A673 (cell line): ENCODE results near the gene IFNG. TPM values are rescaled to one million over a fixed set of nuclear protein-coding genes. Genes with fewer than 3 reads are reported as not detected.
"Not testable (repeated sequence)": the region's sequence is repeated elsewhere in the genome, so short reads cannot be mapped to it uniquely, and the experiment has no call there.

Experiments
- BruUV-seq: library from RNA; stranded (reverse); fragments of 400-500 nt; replicated peaks from 2 replicates; lab custom pipeline; 2021; lab: Mats Ljungman, UMichigan
- CTCF ChIA-PET: fragments of 300-600 bp; sonication (Branson Sonifier 250); formaldehyde crosslinking; loops from one replicate; lab custom pipeline; 2022; ENCODE audit warnings: antibody characterized with exemption; lab: Charles Lee
- POLR2A ChIA-PET: fragments of 300-600 bp; sonication (Branson Sonifier 250); formaldehyde crosslinking; loops from one replicate; lab custom pipeline; 2022; ENCODE audit warnings: antibody characterized with exemption; ENCODE audit not compliant: low non-redundant PET; lab: Charles Lee
- DNase-seq: peaks from one replicate; pipeline ENCODE4 v3.0.0-alpha.2; 2015; ENCODE audit warnings: low spot score
- H3K27ac ChIP-seq: fragments of 200-600 bp; sonication (generic); 2 replicates; pipeline ENCODE4 v1.5.1; 2016; ENCODE audit warnings: mixed run types, low read depth, mild to moderate bottlenecking, mixed read lengths, antibody characterized with exemption, low read length; ENCODE audit not compliant: poor library complexity, severe bottlenecking
- H3K27me3 ChIP-seq: fragments of 200-600 bp; sonication (generic); replicated peaks from 2 replicates; pipeline ENCODE4 v1.6.1; 2017; ENCODE audit warnings: mixed run types, low read depth, mild to moderate bottlenecking, mixed read lengths, antibody characterized with exemption, low read length; ENCODE audit not compliant: insufficient read depth, poor library complexity
- H3K36me3 ChIP-seq: fragments of 200-600 bp; sonication (generic); 2 replicates; pipeline ENCODE4 v1.6.1; 2016; ENCODE audit warnings: mixed run types, mild to moderate bottlenecking, mixed read lengths, antibody characterized with exemption, low read length; ENCODE audit not compliant: insufficient read depth, poor library complexity, severe bottlenecking
- H3K4me1 ChIP-seq: fragments of 200-600 bp; sonication (generic); 2 replicates; pipeline ENCODE4 v1.6.1; 2017; ENCODE audit warnings: mixed run types, mild to moderate bottlenecking, mixed read lengths, antibody characterized with exemption, low read length; ENCODE audit not compliant: insufficient read depth, poor library complexity, severe bottlenecking
- H3K4me3 ChIP-seq: fragments of 200-600 bp; sonication (generic); 2 replicates; pipeline ENCODE4 v1.5.1; 2016; ENCODE audit warnings: low read depth, mixed run types, mild to moderate bottlenecking, mixed read lengths, low read length; ENCODE audit not compliant: poor library complexity, severe bottlenecking
- H3K9me3 ChIP-seq: fragments of 200-600 bp; sonication (generic); 2 replicates; pipeline ENCODE4 v1.6.1; 2016; ENCODE audit warnings: mixed run types, low read depth, mild to moderate bottlenecking, mixed read lengths, antibody characterized with exemption, low read length; ENCODE audit not compliant: poor library complexity, severe bottlenecking
- CTCF ChIP-seq: fragments of 300-800, 200-600 bp; sonication (generic); conservative IDR thresholded peaks from 2 replicates; pipeline ENCODE4 v1.5.1; 2017; ENCODE audit warnings: low read depth, mild to moderate bottlenecking, antibody characterized with exemption, low read length, moderate library complexity, mixed read lengths
- EZH2 ChIP-seq: fragments of 200-600 bp; sonication (generic); IDR thresholded peaks from 2 replicates; pipeline ENCODE4 v1.6.1; 2017; ENCODE audit warnings: borderline replicate concordance, low read depth, mild to moderate bottlenecking, mixed read lengths, antibody characterized with exemption, low read length; ENCODE audit not compliant: poor library complexity, severe bottlenecking
- intact Hi-C: fragments of 100-400 bp; cut with micrococcal nuclease; formaldehyde crosslinking; loops from one replicate; pipeline ENCODE4 v1.10.0; 2022; ENCODE audit not compliant: unreplicated experiment
- total RNA-seq: library from RNA; stranded (reverse); gene quantifications from 2 replicates; pipeline ENCODE4 v1.2.3, GENCODE V29; 2021

The IFNG gene
- total RNA-seq, 1 experiment from 2014 or later: not detected

DNA sequence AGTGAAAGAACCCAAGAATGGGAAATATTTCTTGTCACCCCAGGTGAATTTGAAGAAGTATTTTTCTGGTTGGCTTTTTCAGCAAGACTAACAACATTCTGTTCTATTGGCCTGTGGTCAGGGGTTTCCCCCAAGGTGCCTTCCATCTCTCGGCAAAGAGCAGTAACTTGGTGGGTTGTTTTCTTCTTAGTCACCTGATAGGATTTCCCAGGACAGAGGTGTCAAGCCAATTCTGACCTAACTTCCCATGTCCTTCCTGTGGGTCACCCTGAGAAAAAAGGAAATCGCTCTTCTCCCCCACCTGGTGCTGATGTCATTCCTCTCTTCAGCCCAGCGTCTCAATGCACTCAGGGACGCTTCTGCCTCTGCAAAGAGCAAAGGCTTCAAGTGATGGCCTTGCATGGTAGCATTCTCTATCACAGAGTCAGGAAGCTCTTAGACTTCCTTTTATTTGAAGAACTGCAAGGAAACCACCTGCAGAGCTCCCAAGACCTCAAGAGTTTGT is 16.1 kb upstream of the IFNG start:
- DNase-seq: no peak
- H3K27me3 ChIP-seq: no peaks in the 10 kb centered on the region
- CTCF ChIA-PET: interaction anchor here (0.8 kb wide), 1 partner anchor 18 kb away, joined by 3 read pairs; no protein-coding TSS in a partner anchor
- H3K4me1 ChIP-seq: no peaks in the 10 kb centered on the region
- TF ChIP-seq EZH2 (no peak), CTCF (no peak)
- H3K9me3 ChIP-seq: no peaks in the 10 kb centered on the region
- no peaks in the 10 kb centered on the region for H3K36me3 ChIP-seq
- no peak overlapping the region for H3K27ac ChIP-seq
- no TSS peak for BruUV-seq
- POLR2A ChIA-PET: no interaction called here
- H3K4me3 ChIP-seq: no peak overlapping the region
- intact Hi-C loops: no loop called here

- intact Hi-C loops, POLR2A ChIA-PET: not testable (repeated sequence)
Measured at GRCh38 chr12:68174761-68175160, 15.2 kb upstream of the IFNG start.

DNA sequence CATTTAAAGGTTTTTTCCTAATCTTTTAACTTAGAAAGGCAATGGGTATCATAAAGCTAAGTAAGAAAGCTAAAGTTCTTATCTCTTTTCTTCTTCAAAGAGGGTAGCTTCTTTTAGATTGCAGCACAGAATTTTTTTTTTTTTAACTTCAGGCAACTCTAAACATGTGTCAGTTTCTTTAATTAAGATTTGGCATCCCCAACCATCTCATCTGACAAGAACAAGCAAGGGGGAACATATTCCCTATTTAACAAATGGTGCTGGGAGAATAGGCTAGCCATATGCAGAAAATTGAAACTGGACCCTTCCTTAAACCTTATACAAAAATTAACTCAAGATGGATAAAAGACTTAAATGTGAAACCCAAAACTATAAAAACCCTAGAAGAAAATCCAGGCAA is 14.3 kb upstream of the IFNG start:
- ChIA-PET CTCF (no interaction called here), POLR2A (no interaction called here)
- no peak for DNase-seq
- TF ChIP-seq EZH2: no peak
- no peak for TF ChIP-seq CTCF
- Histone ChIP-seq H3K9me3 (no peaks in the 10 kb centered on the region), H3K27ac (no peak overlapping the region), H3K4me3 (no peak overlapping the region), H3K36me3 (no peaks in the 10 kb centered on the region), H3K4me1 (no peaks in the 10 kb centered on the region), H3K27me3 (no peaks in the 10 kb centered on the region)
- intact Hi-C loops: no loop called here
- no TSS peak for BruUV-seq

More at GRCh38 chr12:68174761-68175160, 15.2 kb upstream of the IFNG start:
- CTCF ChIA-PET, H3K9me3 ChIP-seq, DNase-seq, H3K27ac ChIP-seq, H3K4me3 ChIP-seq, H3K27me3 ChIP-seq, H3K4me1 ChIP-seq, BruUV-seq, H3K36me3 ChIP-seq: not testable (repeated sequence)

GRCh38 chr12:68170726-68171125 is 11.2 kb upstream of the IFNG start:
- Histone ChIP-seq H3K4me3 (no peak overlapping the region), H3K36me3 (no peaks in the 10 kb centered on the region), H3K27me3 (no peaks in the 10 kb centered on the region), H3K27ac (no peak overlapping the region), H3K9me3 (no peaks in the 10 kb centered on the region), H3K4me1 (no peaks in the 10 kb centered on the region)
- TF ChIP-seq CTCF: no peak
- no peak for TF ChIP-seq EZH2
- ChIA-PET POLR2A (no interaction called here), CTCF (no interaction called here)
- intact Hi-C loops: no loop called here
- DNase-seq: no peak
- no TSS peak for BruUV-seq
